Endothelial cell of umbilical vein (primary cell): ENCODE data around the gene CCSER2. TPM values are rescaled to one million over a fixed set of nuclear protein-coding genes. Genes with fewer than 3 reads are reported as not detected.
"Not testable (repeated sequence)": the region's sequence is repeated elsewhere in the genome, so short reads cannot be mapped to it uniquely, and the experiment has no call there.

Experiments used
- BruUV-seq: library from RNA; stranded (reverse); fragments of 400-500 nt; replicated peaks from 2 replicates; lab custom pipeline; 2021; lab: Mats Ljungman, UMichigan
- CTCF ChIA-PET: fragments of 300-600, 350-600 bp; sonication (Branson Sonifier 250); formaldehyde crosslinking; loops from one replicate; lab custom pipeline; 2021; ENCODE audit warnings: antibody characterized with exemption, inconsistent platforms; lab: Charles Lee
- POLR2A ChIA-PET: fragments of 300-600, 350-600 bp; sonication (Branson Sonifier 250); formaldehyde crosslinking; loops from one replicate; lab custom pipeline; 2021; ENCODE audit warnings: antibody characterized with exemption, inconsistent platforms; lab: Charles Lee
- DNase-seq: peaks from one replicate; pipeline ENCODE4 v3.0.0-alpha.2; 2011; ENCODE audit warnings: low read depth, low spot score
- FAIRE-seq: peaks from 2 replicates; lab custom pipeline; 2011; peaks lifted over from hg19 to GRCh38; lab: Jason Lieb, UNC
- H2AFZ ChIP-seq: 2 replicates; pipeline ENCODE4 v1.6.0; 2012; ENCODE audit warnings: low read depth, low read length, control low read depth, inconsistent platforms
- H3K27ac ChIP-seq: 2 replicates; pipeline ENCODE4 v1.5.1; 2011; ENCODE audit warnings: low read depth, mild to moderate bottlenecking, control low read depth, low read length, moderate library complexity; ENCODE audit not compliant: insufficient read depth
- H3K27me3 ChIP-seq, 2 experiments: 2 replicates each; pipeline versions ENCODE4 v1.6.0 to v1.6.1; 2011; ENCODE audit warnings: low read length in 2 of 2, mixed read lengths in 1 of 2; ENCODE audit not compliant: control insufficient read depth in 2 of 2, insufficient read depth in 2 of 2
- H3K36me3 ChIP-seq, 2 experiments: 2 replicates in 1 of 2; 3 replicates in 1 of 2; pipeline ENCODE4 v1.5.1; 2011; ENCODE audit warnings: low read length in 2 of 2, mild to moderate bottlenecking in 1 of 2, moderate library complexity in 1 of 2; ENCODE audit not compliant: control insufficient read depth in 2 of 2, insufficient read depth in 2 of 2; ENCODE audit errors: extremely low read depth in 1 of 2
- H3K4me1 ChIP-seq: 3 replicates; pipeline ENCODE4 v1.5.1; 2011; ENCODE audit warnings: mild to moderate bottlenecking, low read length; ENCODE audit not compliant: control insufficient read depth, insufficient read depth; ENCODE audit errors: extremely low read depth
- H3K4me2 ChIP-seq: 2 replicates; pipeline ENCODE4 v1.6.1; 2011; ENCODE audit warnings: low read length, control low read depth, mixed read lengths; ENCODE audit not compliant: insufficient read depth
- H3K4me3 ChIP-seq, 3 experiments: fragments of 200-600 bp in 1 of 3; sonication (generic), shearing (Covaris generic) in 1 of 3; replicated peaks in 1 of 3; 2 replicates each; pipeline ENCODE4 v1.5.1; 2011 to 2016; ENCODE audit warnings: control low read depth in 3 of 3, low read length in 3 of 3, mild to moderate bottlenecking in 2 of 3, inconsistent platforms in 1 of 3, low read depth in 1 of 3, moderate library complexity in 1 of 3; ENCODE audit not compliant: insufficient read depth in 1 of 3
- H3K79me2 ChIP-seq: 2 replicates; pipeline ENCODE4 v1.6.0; 2012; ENCODE audit warnings: low read length, inconsistent platforms; ENCODE audit not compliant: control insufficient read depth, insufficient read depth
- H3K9ac ChIP-seq: replicated peaks from 2 replicates; pipeline ENCODE3; 2011; ENCODE audit warnings: low read length, control low read depth; ENCODE audit not compliant: insufficient read depth; ENCODE audit errors: extremely low read depth
- H3K9me1 ChIP-seq: replicated peaks from 3 replicates; pipeline ENCODE4 v1.6.0; 2011; ENCODE audit warnings: mild to moderate bottlenecking, low read length; ENCODE audit not compliant: control insufficient read depth, insufficient read depth; ENCODE audit errors: extremely low read depth
- H3K9me3 ChIP-seq: replicated peaks from 2 replicates; pipeline ENCODE4 v1.5.1; 2012; ENCODE audit warnings: low read length, inconsistent platforms; ENCODE audit not compliant: control insufficient read depth, insufficient read depth
- H4K20me1 ChIP-seq: replicated peaks from 2 replicates; pipeline ENCODE3; 2011; ENCODE audit warnings: mild to moderate bottlenecking, low read length; ENCODE audit not compliant: control insufficient read depth, insufficient read depth; ENCODE audit errors: extremely low read depth
- EZH2 ChIP-seq: IDR thresholded peaks from 2 replicates; pipeline ENCODE4 v1.6.1; 2012; ENCODE audit warnings: borderline replicate concordance, low read depth, mild to moderate bottlenecking, moderate library complexity, low read length, inconsistent platforms; ENCODE audit not compliant: severe bottlenecking
- FOS ChIP-seq: IDR thresholded peaks from 2 replicates; pipeline ENCODE4 v1.6.1; 2011; ENCODE audit warnings: mild to moderate bottlenecking, low read length, moderate library complexity, borderline replicate concordance; ENCODE audit not compliant: insufficient read depth
- GATA2 ChIP-seq: IDR thresholded peaks from 2 replicates; pipeline ENCODE4 v1.7.0; 2011; ENCODE audit warnings: low read depth, mild to moderate bottlenecking, moderate library complexity, mixed read lengths, low read length; ENCODE audit not compliant: insufficient read length, insufficient read depth
- JUN ChIP-seq: IDR thresholded peaks from 2 replicates; pipeline ENCODE4 v1.6.1; 2011; ENCODE audit warnings: borderline replicate concordance, low read depth; ENCODE audit not compliant: insufficient read length, insufficient read depth
- MYC ChIP-seq: IDR thresholded peaks from one replicate; pipeline ENCODE4 v1.6.1; 2011; ENCODE audit warnings: mild to moderate bottlenecking, low read depth, low read length
- POLR2A ChIP-seq: IDR thresholded peaks from 2 replicates; pipeline ENCODE4 v1.6.1; 2012; ENCODE audit warnings: low read depth, mild to moderate bottlenecking, control low read depth, low read length
- POLR2AphosphoS5 ChIP-seq: IDR thresholded peaks from 2 replicates; pipeline ENCODE4 v1.6.1; 2012; ENCODE audit warnings: low read depth, mild to moderate bottlenecking, control low read depth, low read length, moderate library complexity; ENCODE audit not compliant: insufficient read depth
- dilution Hi-C: fragments of 300-500 bp; cut with MboI; formaldehyde crosslinking; loops from one replicate; pipeline ENCODE4 v1.15.0; 2019; ENCODE audit warnings: low sequenced_read_pairs; ENCODE audit not compliant: extremely low pct_ligation_motif_present
- intact Hi-C: fragments of 100-400 bp; cut with micrococcal nuclease; formaldehyde crosslinking; loops from one replicate; pipeline ENCODE4 v1.10.0; 2022
- polyA plus RNA-seq, 4 experiments: library from polyadenylated mRNA; depleted of rRNA in 3 of 4; stranded (reverse) in 3 of 4; unstranded in 1 of 4; fragments of >200 nt; gene quantifications; 2 replicates each; pipeline versions ENCODE4 v1.2.1 to v1.2.3, GENCODE V29; 2011 to 2012; ENCODE audit warnings: missing spikeins in 1 of 4
- total RNA-seq: library from RNA; stranded (reverse); gene quantifications from 2 replicates; pipeline ENCODE4 v1.2.3, GENCODE V29; 2021
- TF ChIP-seq, protein P1 (sequence below), 2 donors: IDR thresholded peaks; 1 replicate in 1 of 2; 2 replicates in 1 of 2; pipeline ENCODE4 v1.5.1; 2011; ENCODE audit warnings: low read length in 2 of 2, mild to moderate bottlenecking in 2 of 2, moderate library complexity in 2 of 2, control low read depth in 1 of 2, inconsistent platforms in 1 of 2, low read depth in 1 of 2; ENCODE audit not compliant: insufficient read depth in 1 of 2; ENCODE audit errors: extremely low read depth in 1 of 2
- TF ChIP-seq, protein P2 (sequence below): IDR thresholded peaks from 2 replicates; pipeline ENCODE4 v1.6.1; 2011; ENCODE audit not compliant: insufficient read depth, insufficient read length

The CCSER2 gene
- total and polyA plus RNA-seq, 2 donors (not counting 3 experiments of a cell fraction or from before 2014, with no cell fraction given), result 14.5 to 49.3 TPM

DNA sequence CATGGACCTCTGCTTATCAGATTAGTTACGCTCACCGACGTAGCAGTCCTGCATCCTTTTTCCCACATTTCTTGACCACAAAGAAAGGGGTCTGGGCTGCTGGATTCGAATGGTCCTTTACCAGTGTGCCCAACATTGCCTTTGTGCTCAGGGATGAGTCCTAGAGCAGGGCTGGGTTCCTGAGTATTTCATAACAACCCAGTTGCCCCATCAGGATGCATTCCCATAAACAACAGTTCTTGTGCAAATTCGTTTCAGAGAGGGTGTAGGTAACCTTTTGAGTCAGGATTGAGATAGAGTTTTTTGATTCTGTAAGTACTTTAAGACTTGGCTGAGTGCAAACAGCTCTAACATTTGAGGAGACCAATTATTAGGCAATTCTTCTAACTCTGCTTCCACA is 200.1 kb downstream of the CCSER2 start:
- DNase-seq, H4K20me1 ChIP-seq, H3K9me3 ChIP-seq, H3K79me2 ChIP-seq, dilution Hi-C loops, H3K27me3 ChIP-seq, H2AFZ ChIP-seq, H3K9ac ChIP-seq, H3K4me1 ChIP-seq, H3K9me1 ChIP-seq, H3K4me2 ChIP-seq, BruUV-seq, H3K27ac ChIP-seq, H3K4me3 ChIP-seq, H3K36me3 ChIP-seq, POLR2A ChIA-PET: not testable (repeated sequence)
- peak; percentile 21 for FAIRE-seq
- CTCF ChIA-PET, result interaction anchor here (1.0 kb wide), 1 partner anchor 9 kb away, joined by 5 read pairs; no protein-coding TSS in a partner anchor
- intact Hi-C loops, result loop anchor here (5.0 kb wide), 1 partner anchor 1811 kb away; no protein-coding TSS in a partner anchor

DNA sequence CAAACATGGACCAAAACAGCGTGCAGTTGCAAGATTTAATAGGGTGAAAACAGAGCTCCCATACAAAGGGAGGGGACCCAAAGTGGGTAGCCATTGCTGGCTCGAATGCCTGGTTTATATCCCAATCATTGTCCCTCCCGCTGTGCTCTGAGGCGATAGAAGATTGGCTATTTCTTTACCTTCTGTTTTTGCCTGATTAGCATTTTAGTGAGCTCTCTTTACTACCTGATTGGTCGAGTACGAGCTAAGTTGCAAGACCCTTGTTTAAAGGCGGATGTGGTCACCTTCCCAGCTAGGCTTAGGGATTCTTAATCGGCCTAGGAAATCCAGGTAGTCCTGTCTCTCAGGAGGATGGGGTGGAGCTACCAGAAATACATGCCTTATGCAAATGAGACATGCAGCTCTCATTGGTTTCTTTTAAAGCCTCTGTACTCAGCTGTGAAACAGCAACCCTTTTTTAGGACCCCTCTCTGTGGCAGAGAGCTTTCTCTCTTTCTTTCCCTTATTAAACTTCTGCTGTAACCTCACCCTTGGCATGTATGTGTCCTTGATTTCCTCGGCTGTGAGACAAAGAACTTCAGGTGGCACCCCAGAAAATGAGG is 202.4 kb downstream of the CCSER2 start:
- no peak overlapping the region for H3K9ac ChIP-seq
- DNase-seq (no peak), FAIRE-seq (no peak)
- H2AFZ ChIP-seq, result no peak overlapping the region
- H4K20me1 ChIP-seq, result no peaks in the 10 kb centered on the region
- POLR2A ChIA-PET, result no interaction called here
- H3K27ac ChIP-seq, result peak overlapping the region; percentile 5
- no peak overlapping the region for H3K4me2 ChIP-seq
- H3K4me3 ChIP-seq, result no peak overlapping the region
- BruUV-seq, result no TSS peak
- CTCF ChIA-PET, result interaction anchor here (0.8 to 2.3 kb wide), 5 partner anchors 9 to 266 kb away, joined by 3 to 18 read pairs (median 10); no protein-coding TSS in a partner anchor
- TF ChIP-seq POLR2AphosphoS5 (no peak), POLR2A (no peak), FOS (no peak), GATA2 (no peak), EZH2 (no peak), MYC (no peak), JUN (no peak)
- TF ChIP-seq, protein P1, sequence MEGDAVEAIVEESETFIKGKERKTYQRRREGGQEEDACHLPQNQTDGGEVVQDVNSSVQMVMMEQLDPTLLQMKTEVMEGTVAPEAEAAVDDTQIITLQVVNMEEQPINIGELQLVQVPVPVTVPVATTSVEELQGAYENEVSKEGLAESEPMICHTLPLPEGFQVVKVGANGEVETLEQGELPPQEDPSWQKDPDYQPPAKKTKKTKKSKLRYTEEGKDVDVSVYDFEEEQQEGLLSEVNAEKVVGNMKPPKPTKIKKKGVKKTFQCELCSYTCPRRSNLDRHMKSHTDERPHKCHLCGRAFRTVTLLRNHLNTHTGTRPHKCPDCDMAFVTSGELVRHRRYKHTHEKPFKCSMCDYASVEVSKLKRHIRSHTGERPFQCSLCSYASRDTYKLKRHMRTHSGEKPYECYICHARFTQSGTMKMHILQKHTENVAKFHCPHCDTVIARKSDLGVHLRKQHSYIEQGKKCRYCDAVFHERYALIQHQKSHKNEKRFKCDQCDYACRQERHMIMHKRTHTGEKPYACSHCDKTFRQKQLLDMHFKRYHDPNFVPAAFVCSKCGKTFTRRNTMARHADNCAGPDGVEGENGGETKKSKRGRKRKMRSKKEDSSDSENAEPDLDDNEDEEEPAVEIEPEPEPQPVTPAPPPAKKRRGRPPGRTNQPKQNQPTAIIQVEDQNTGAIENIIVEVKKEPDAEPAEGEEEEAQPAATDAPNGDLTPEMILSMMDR (IDR thresholded peaks at IDR 0.05; ENCODE audit: extremely low read depth in 1 of 2, insufficient read depth in 1 of 2, low read depth in 1 of 2, low read length in 2 of 2), result no peak
- TF ChIP-seq, protein P2, sequence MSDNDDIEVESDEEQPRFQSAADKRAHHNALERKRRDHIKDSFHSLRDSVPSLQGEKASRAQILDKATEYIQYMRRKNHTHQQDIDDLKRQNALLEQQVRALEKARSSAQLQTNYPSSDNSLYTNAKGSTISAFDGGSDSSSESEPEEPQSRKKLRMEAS, result no peak
- no peaks in the 10 kb centered on the region for H3K27me3 ChIP-seq
- no peaks in the 10 kb centered on the region for H3K79me2 ChIP-seq
- intact Hi-C loops (no loop called here), dilution Hi-C loops (no loop called here)
- no peaks in the 10 kb centered on the region for H3K9me3 ChIP-seq
- H3K4me1 ChIP-seq, result no peaks in the 10 kb centered on the region
- no peaks in the 10 kb centered on the region for H3K36me3 ChIP-seq
- no peaks in the 10 kb centered on the region for H3K9me1 ChIP-seq
